GF-D8 (cell line): ENCODE results near the gene GGTLC2.
"Not testable (repeated sequence)": the region's sequence is repeated elsewhere in the genome, so short reads cannot be mapped to it uniquely, and the experiment has no call there.

ENCODE experiments used
- DNase-seq: peaks from one replicate; lab custom pipeline; 2025; lab: John Stamatoyannopoulos, UW

The GGTLC2 gene

DNA sequence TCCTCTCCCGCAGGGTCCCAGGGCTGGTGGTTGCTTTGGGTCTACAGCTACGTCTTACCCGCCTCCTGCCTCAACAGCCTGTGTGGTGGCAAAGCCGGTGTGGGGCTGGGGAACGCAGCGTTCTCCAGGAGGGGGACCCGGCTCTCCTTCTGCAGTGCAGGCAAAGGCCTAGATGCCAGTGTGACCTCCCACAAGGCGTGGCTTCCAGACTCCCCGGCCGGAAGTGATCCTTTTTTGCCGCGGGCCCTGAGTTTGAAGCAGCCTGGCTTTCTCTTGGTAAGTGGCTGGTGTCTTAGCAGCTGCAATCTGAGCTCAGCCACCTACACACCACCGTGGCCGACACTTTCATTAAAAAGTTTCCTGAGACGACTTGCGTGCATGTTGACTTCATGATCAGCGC, 6.1 kb upstream of the GGTLC2 start:
- not testable (repeated sequence) for DNase-seq

DNA sequence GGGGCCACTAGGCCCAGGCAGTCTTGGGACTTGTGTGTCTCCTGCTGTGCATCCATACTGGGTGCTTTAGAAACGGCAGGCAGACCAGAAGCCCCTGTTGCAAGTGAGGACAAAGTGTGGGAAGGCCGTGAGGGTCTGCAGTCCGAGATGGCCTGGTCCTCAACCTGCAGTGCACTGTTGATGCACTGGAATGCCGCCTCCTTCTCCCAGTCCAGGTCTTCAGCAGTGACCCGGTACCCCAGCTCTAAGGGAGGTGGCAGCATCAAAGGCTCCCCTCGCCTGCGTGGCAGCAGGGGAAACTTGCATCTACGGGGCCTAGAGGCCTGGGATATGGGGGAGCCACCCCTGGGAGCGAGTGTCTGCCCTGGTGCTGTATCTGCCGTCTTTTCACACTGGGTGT, 2.2 kb upstream of the GGTLC2 start:
- DNase-seq, result not testable (repeated sequence)

DNA sequence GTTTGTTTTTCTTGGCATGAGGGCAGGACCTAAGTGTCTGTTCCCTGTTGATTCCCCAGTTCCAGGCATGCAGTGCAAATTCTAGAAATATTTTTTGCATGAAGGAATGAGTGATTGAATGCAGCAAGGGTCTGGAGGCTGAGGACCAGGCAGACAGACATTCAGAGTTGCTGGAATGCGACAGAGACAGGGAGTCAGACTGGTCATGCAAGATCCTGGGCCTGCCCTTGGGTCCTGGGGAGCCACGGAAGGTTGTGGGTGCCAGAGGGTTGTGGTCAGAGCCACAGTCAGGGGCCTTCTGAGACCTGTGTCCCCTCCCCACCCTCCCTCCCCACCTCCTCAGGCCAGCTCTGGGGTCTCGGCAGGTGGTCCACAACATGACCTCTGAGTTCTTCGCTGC, 1.6 kb downstream of the GGTLC2 start:
- DNase-seq, result not testable (repeated sequence)

DNA sequence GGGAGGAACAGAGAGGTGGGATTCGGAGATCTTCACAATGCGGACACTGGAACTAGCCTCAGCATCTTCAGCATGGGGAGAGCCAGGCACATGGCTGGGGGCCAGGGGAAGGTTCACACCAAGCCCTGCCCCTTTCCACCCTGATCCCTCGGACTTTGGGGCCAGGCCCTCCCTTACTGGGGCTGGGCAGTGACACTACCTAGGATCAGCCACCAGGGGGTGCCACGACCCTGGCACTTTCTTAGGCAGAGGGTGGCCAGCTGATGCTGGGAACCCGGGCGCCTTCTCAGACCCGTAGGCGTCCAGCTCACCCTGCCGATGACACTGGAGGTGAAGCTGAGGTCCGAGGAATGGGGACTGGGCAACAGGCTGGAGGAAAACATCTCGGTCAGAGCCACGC, 3.5 kb downstream of the GGTLC2 start:
- not testable (repeated sequence) for DNase-seq

DNA sequence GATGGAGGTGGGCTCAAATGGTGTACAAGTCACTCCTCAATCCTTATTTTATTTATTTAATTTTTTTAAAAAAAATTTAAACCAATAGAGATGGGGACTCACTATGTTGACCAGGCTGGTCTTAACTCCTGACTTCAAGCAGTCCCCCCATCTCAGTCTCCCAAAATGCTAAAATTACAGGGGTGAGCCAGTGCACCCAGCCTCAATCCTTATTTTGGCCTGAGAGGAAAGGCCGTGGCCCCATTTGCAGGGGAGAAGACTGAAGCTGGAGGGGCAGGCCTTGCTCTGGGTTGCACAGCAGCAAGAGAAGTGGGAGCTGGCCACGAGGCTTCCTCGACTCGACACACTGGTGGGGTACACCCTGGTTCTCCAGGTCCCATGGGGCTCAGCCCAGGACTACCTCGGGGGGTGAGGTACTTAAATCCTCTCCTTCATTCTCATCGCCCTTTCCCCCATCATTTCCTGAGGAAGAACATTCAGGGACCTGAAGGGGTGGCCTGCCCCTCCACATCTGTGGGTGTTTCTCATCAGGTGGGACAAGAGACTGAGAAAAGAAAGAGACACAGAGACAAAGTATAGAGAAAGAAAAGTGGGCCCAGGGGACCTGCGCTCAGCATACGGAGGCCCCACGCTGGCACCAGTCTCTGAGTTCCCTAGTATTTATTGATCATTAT, 4.6 kb downstream of the GGTLC2 start:
- DNase-seq, result not testable (repeated sequence)

DNA sequence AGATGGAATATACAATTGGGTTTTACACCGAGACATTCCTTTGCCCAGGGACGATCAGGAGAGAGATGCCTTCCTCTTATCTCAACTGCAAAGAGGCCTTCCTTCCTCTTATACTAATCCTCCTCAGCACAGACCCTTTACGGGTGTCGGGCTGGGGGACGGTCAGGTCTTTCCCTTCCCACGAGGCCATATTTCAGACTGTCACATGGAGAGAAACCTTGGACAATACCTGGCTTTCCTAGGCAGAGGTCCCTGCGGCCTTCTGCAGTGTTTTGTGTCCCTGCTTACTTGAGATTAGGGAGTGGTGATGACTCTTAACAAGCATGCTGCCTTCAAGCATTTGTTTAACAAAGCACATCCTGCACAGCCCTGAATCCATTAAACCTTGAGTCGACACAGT, 5.3 kb downstream of the GGTLC2 start:
- not testable (repeated sequence) for DNase-seq

DNA sequence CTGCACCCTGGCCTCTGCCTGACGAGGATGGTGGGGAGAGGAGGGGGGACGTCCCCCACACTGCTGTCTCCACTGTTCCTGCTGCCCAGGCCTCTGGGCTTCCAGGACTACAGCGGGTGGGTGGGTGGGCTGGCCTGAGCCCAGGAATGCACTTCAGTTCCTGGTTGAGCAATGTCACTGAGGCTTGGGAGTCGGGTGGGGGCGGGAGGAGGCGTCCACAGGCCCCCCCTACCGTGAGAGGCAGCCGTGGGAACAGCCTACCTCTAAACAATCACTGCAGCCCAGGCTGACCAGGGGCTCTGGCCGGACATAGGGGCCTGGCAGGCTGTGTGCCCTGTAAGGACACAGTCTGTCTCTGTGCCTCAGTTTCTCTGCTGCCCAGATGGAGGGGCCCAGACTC, 6.0 kb downstream of the GGTLC2 start:
- DNase-seq, result not testable (repeated sequence)

DNA sequence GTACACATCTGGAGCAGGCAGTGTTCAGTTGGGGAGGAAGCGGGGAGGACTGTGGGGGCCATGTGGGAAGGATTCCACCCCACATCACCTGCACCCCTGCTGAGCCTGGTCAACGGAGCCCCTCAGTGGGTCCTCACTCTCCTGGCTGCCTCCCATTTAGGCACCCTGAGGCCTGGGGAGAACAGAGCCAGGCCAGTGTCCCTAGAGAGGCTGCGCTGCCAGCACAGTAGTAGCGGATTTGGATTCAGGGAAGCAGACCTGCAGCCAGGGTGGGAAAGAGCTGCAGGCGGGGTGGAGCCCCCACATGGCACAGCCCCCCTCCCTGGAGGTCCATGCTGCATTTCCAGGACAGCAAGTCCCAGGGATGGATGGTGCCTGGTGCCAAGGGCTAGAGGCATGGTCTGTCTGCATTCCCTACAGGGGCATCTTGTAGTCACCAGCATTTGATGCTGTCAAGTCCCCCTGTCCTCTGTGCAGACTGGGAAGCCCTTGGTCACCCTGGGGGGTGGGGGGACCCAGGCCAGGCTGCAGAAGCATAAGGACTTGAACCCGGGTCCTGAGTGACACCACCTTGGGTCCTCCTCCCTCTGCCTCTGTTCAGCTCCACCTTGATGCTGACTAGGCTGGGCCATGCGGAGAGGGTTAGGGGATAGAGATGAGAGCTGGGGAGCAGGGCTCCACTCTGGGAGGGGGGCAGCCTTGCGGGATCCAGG, 6.5 kb downstream of the GGTLC2 start:
- not testable (repeated sequence) for DNase-seq

DNA sequence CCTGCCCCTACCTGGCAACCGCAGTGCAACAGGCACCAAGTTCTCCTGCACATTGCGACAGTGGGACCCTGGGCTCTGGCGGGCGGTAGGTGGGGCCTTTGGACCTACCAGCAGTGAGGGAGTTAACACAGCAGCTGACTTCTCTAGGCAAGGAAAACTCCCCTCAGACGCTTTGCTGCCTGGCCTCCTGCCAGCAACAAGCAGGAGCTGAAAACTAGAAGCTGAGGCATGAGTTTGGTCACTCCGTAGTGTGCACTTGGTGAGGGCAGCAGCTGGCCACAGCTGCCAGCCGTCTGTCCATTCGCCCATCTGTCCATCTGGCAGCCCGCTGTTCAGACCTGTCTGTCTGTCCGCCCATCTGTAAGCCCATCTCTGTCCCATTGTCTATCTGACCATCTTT, 7.2 kb downstream of the GGTLC2 start:
- DNase-seq, result not testable (repeated sequence)

DNA sequence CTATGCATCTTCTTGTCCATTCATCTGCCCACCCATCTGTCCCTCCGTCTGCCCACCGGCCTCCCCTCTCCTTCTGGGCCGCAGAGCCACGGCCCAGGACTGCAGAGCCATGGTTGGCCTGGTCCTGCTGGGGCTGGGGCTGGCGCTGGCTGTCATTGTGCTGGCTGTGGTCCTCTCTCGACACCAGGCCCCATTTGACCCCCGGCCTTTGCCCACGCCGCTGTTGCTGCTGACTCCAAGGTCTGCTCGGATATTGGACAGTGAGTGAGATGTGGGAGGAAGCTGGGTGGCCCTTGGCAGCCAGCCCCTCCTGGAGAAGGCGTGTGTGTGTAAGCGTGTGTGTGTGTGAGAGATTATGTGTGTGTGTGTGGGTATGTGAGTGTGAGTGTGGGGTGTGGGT, 7.7 kb downstream of the GGTLC2 start:
- DNase-seq, result not testable (repeated sequence)

DNA sequence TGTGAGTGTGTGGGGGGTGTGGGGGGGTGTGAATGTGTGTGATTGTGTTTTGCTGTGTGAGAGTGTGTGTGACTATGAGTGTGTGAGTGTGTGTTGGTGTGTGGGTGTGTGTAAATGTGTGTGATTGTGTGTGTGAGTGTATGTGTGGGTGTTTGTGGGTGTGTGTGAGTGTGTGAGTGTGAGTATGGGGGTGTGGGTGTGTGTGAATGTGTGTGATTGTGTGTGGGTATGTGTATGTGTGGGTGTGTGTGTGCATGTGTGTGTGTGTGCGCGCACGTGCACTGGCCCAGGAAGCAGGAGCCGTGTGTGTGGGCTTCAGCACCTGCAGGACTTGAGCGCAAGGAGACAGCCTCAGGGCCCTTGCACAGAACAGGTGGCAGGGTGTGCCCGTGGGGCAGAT, 8.2 kb downstream of the GGTLC2 start:
- not testable (repeated sequence) for DNase-seq

DNA sequence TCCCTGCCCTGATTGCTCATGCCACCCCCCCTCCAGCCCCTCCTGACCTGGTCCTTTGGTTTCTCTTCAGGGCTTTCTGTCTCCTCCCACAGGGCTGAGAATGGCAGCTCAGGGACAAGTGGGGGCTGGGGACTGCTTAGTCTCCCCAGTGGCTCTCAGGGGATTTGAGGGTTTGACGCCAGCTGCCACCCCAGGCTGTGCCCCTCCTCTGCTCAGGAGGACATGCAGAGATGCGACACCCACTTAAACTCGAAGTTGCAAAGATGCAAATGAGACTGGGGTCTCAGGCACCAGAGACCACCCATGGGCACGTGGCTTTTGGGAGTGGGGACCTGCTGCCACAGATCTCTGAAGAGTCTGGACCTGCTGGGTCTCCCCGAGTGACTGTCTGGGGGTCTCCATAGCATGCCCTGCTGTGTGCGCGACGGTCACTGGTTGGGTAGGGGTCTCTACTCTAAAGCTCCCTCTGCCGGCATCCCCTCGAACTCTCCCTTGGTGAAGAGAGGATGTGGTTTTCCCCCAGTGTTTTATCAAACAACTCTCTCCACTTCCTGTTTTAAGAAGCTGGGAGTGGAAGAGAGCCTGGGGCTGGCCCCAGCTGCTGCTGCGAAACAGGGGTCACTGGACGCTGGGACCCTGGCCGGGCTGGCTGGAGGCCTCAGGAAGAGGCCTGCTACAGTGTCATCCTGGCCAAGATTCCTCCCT, 9.4 kb downstream of the GGTLC2 start:
- not testable (repeated sequence) for DNase-seq

DNA sequence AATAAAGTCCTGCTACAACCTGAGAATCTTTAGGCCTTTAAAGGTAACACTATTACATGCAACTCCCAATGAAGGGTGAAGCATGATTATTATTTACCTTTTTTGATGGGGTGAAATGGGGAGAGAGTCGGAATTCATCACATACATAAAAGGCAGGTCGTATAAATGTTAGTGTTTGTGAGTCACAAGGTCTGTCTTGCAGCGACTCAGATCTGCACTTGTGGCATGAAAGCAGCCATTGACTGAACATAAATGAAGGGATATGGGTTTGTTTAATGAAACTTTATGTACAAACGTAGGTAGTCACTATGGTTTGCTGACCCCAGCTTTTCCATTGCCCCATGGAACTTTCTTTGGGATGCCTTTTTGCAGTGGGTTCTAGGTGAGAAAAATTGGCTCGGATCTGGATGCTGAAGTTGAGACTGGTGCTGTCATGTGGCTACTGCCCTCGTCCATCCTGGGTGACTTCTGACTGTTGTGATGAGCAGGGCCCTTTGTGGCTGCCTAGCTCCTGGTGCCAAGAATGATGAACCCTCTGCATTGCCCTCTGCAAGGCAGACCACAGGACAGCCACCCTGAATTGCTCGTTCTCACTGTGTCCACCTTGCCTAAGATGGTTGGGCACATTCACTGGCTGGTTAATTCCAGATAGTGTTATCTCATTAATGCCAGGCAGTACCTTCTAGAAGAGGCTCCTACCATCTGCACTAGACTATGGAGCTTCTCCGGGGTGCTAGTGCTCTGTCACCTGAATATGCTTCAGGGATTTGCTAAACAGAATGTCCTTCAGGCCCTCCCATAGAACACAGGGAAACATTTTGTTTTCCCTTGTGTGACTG, 11.3 kb downstream of the GGTLC2 start:
- no peak for DNase-seq

DNA sequence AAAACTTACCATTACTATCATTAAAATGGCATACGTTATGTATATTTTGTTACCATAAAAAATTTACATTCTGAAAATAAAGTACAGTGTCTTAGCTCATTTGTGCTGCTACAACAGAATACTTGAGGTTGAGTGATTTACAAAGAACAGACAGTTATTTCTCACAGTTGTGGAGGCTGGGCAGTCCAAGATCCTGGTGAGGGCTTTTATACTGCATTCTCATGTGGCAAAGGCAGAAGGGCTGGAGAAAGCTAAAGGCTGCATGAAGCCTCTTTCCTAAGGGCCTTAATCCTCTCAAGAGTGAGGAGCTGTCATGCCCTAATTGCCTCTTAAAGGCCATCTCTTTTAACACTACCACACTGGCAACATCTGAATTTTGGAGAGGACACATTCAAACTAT, 13.3 kb downstream of the GGTLC2 start:
- no peak for DNase-seq

DNA sequence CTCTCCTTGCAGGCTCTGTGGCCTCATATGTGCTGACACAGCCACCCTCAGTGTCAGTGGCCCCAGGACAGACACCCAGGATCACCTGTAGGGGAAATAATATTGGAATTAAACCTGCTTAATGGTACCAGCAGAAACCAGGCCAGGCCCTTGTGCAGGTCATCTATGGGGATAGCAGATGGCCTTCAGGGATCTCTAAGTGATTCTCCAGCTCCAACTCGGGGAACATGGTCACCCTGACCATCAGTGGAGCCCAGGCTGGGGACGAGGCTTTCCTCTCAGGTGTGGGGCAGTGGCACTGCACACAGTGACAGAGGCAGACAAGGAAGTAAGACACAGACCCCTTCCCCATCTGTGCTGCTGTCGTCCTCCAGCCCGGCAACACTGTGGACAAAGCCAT, 16.9 kb downstream of the GGTLC2 start:
- no peak for DNase-seq

DNA sequence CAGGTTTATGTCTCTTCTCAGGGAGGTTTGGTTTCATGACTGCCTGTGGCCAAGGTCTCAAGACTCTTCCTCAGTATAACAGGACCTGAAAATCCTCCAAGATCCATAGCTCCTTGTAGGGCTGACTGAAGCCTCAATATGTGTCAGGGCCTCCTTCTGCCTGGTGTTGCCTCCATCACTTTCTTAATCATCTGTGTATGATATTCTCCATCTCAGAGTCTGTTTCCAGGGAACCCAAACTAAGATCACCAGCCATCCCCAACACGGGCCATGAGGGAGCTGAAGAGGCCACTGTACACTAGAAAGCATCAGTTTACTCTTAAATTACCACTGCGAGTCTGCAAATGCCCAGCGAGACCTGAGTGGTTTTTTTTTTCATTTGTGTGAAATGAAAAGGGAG, 17.7 kb downstream of the GGTLC2 start:
- DNase-seq, result no peak

DNA sequence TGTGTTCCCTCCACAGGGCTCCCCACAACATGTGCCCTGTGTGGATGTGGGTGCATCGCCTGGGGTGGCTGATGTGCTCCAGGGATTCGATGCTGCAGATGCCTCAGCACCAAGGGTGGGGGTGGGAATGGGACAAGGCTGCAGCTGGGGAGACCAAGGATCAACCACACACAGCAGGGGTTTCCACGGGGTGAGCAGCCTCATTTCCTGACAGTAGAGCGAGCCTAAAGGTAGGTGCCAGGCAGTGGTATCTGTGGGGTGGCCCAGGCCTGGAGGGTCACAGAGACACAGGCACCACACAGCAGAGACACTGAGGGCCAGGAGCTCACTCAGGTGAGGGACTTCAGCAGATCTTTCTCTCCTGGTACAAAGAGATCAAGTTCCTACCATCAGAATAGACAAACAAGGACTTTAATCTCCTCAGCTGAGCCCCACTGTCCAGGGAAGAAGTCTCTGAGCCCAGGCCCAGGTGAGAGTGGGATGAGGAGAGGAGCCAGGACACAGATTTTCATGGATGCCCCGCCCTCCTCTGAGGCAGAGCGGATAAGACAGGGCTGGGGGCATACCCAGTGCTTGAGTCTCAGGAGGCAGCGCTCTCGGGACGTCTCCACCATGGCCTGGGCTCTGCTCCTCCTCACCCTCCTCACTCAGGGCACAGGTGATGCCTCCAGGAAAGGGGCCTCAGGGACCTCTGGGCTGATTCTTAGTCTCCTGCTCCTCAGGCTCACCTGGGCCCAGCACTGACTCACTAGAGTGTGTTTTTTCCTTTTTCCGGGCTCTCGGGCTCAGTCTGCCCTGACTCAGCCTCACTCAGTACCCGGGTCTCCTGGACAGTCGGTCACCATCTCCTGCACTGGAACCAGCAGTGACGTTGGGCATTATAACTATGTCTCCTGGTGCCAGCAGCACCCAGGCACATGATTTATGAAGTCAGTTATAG, 19.7 kb downstream of the GGTLC2 start:
- no peak for DNase-seq

DNA sequence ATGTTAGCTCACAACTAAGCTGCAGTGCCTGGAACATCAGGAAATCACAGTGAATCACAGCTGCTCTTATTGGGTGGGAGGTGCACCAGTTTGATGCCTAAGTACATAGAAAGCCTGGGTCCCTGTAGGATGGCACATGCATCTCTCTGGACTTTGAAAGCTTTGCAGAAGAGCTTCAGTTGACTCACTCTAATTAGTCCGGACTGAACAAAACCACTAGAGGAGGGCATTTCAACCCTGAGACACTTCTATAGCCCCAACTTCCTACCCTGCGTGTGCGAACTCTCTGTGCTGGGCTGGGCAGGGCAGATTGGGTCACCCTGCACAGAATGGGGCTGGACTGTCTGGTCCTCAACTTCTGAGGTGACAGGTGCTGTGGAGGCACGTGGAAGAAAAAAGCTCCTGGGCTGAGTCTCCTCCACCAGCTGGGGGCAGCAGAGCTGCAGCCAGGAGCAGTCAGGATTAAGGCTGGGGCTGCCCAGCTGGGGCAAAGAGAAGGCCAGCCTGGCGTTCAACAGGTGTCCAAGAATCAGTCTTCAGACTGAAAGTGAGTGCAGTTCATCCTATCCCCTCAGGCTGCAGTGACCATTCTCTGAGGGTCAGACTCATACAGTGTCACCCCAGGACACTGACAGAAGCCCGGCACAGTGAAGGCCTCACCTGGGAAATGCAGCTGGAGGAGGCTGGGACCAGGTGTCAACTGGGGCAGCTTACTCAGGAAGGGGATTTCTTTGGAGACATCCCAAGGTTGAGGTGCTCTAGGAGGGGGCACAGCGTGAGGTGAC, 22.1 kb downstream of the GGTLC2 start:
- DNase-seq, result no peak

DNA sequence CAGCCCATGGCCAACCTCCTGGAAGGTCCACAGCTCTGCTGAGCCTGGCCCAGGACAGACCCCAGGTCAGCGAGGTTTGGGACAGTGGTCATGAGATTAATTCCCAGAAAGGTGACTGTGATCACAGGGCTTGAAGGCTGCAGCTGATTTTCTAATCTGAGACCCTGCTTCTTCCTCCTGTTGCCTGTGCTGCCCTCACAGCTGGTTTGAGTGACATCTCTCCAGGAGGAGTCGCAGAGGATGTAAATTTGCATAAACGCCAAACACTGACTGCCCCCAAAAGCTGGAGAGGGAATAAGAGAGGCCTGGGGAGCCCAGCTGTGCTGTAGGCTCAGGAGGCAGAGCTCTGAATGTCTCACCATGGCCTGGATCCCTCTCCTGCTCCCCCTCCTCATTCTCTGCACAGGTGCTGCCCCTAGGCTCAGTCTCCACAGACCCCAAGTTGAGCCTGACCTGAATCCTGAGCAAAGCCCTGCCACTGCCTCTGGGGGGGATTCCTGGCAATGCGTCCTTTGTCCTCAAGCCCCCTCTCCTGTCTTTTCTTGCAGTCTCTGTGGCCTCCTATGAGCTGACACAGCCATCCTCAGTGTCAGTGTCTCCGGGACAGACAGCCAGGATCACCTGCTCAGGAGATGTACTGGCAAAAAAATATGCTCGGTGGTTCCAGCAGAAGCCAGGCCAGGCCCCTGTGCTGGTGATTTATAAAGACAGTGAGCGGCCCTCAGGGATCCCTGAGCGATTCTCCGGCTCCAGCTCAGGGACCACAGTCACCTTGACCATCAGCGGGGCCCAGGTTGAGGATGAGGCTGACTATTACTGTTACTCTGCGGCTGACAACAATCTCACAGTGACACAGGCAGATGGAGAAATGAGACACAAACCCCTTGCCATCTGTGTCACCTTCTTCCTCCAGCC, 23.8 kb downstream of the GGTLC2 start:
- DNase-seq, result no peak
